ENCODE results near the gene ENOSF1. TPM values are rescaled to one million over a fixed set of nuclear protein-coding genes. Genes with fewer than 3 reads are reported as not detected.

Gene ENOSF1
- total RNA-seq, 4 donors from 2014 or later = 77.6 to 191 (median 132) TPM

DNA sequence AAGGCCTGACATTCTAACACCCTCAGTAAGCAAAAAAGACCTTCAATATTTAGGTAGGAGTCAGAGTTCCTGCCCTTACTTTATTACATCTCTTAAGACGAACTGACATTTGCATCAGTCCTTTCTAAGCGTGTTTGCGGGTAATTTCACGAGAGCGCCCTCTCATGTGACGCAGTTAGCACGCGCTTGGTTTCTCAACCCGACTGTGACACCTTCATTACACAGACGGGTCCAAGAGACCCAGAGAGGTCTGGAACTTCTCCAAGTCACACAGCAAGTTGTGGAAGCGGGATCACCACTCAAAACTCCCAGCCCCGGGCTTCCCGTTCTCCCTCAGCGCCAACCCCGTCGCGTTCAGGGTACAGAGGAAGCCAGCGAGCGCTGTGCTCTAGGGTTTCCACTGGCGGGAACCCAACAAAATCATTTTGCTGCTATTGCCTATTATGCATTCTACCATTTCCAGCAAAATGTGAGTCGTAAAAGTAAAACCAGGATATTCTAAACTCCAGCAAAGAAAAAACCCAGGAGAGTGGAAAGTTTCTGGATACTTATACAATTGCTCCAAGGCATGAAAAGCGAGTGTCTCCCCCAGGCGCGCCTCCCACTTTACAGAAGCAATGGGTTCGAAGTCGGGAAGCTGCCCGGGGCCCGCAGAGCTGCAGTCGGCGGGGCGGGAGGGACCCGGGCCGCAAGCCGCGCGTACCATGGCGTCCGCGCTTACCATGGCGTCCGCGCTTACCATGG is 601 bp downstream of the ENOSF1 start:
- Histone ChIP-seq H3K27me3 (no peaks in the 10 kb centered on the region), H3K9me3 (no peaks in the 10 kb centered on the region), H3K27ac (peak overlapping the region; percentile 64 to 83 (median 74)), H3K4me3 (peak overlapping the region; percentile 47 to 71 (median 53)), H3K4me1 (peaks cover 0 to 17% (median 0%) of the 10 kb centered on the region in 4 donors), H3K36me3 (no peaks in the 10 kb centered on the region)
- TF ChIP-seq, protein P1, sequence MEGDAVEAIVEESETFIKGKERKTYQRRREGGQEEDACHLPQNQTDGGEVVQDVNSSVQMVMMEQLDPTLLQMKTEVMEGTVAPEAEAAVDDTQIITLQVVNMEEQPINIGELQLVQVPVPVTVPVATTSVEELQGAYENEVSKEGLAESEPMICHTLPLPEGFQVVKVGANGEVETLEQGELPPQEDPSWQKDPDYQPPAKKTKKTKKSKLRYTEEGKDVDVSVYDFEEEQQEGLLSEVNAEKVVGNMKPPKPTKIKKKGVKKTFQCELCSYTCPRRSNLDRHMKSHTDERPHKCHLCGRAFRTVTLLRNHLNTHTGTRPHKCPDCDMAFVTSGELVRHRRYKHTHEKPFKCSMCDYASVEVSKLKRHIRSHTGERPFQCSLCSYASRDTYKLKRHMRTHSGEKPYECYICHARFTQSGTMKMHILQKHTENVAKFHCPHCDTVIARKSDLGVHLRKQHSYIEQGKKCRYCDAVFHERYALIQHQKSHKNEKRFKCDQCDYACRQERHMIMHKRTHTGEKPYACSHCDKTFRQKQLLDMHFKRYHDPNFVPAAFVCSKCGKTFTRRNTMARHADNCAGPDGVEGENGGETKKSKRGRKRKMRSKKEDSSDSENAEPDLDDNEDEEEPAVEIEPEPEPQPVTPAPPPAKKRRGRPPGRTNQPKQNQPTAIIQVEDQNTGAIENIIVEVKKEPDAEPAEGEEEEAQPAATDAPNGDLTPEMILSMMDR (IDR thresholded peaks at IDR 0.05) = no peak
- peak in 1 of 2 donors; percentile 5 for TF ChIP-seq POLR2A (IDR thresholded peaks at IDR 0.05)
- peak; percentile 50 to 91 (median 75) for DNase-seq

DNA sequence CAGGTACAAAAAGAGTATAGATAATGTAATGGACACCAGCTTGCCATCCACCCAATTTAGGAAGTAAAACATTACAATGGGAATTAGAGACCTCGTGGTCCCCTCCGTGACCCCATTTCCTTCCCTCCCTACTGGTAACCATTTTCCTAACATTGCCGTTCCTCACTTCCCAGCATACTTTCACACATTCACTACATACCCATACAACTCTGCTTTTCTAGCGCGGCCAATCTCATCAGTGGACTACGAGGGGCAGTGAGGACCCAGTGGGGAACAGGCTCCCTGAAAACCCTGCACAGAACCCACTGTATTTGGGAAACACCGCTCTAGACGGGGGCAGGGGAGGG is 1.1 kb downstream of the ENOSF1 start:
- H3K9me3 ChIP-seq = no peaks in the 10 kb centered on the region
- peak overlapping the region; percentile 64 to 83 (median 74) for H3K27ac ChIP-seq
- peaks cover 0 to 17% (median 0%) of the 10 kb centered on the region in 4 donors for H3K4me1 ChIP-seq
- H3K36me3 ChIP-seq = no peaks in the 10 kb centered on the region
- no peaks in the 10 kb centered on the region for H3K27me3 ChIP-seq
- no peak for TF ChIP-seq POLR2A (IDR thresholded peaks at IDR 0.05)
- TF ChIP-seq, protein P1 (IDR thresholded peaks at IDR 0.05) = no peak
- peak overlapping the region; percentile 47 to 71 (median 53) for H3K4me3 ChIP-seq
- DNase-seq = no peak

- peaks cover 0 to 5% (median 0%) of the 10 kb centered on the region in 3 donors for H3K36me3 ChIP-seq
- DNase-seq = no peak
- H3K27ac ChIP-seq = peak overlapping the region in 1 of 4 donors; percentile 83
- H3K4me3 ChIP-seq = peak overlapping the region; percentile 47 to 71 (median 53)
- H3K27me3 ChIP-seq = no peaks in the 10 kb centered on the region
- no peaks in the 10 kb centered on the region for H3K9me3 ChIP-seq
- H3K4me1 ChIP-seq = peaks cover 0 to 17% (median 0%) of the 10 kb centered on the region in 4 donors
- TF ChIP-seq POLR2A (IDR thresholded peaks at IDR 0.05) = no peak
- TF ChIP-seq, protein P1 (IDR thresholded peaks at IDR 0.05) = no peak
Observed at GRCh38 chr18:710418-711300, 1.8 kb downstream of the ENOSF1 start.

DNA sequence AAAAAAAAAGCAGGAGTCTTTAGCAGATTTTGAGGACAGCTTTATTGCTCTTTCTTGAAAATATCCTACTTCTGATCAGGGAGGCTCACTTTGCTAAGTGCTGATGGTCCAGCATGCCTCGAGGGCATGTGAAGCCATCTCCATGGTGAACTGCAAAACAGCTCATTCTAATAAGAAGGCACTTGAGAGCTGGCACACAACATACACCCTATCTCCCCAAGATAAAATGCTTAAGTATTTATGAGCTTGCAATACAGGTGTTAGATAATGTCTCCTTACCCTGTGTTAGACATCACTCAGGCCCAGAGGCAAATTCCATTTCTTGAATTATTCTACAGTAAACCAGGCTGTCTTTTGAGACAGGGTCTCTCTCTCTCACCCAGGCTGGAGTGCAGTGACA is 2.7 kb downstream of the ENOSF1 start:
- no peak for DNase-seq
- Histone ChIP-seq H3K36me3 (peaks cover 0 to 13% (median 0%) of the 10 kb centered on the region in 3 donors), H3K4me1 (peaks cover 0 to 17% (median 0%) of the 10 kb centered on the region in 4 donors), H3K4me3 (no peak overlapping the region), H3K27me3 (no peaks in the 10 kb centered on the region), H3K9me3 (no peaks in the 10 kb centered on the region), H3K27ac (no peak overlapping the region)
- no peak for TF ChIP-seq POLR2A (IDR thresholded peaks at IDR 0.05)
- TF ChIP-seq, protein P1 (IDR thresholded peaks at IDR 0.05) = no peak

GRCh38 chr18:708096-708495 is 4.3 kb downstream of the ENOSF1 start:
- Histone ChIP-seq H3K4me3 (no peak overlapping the region), H3K27me3 (no peaks in the 10 kb centered on the region), H3K9me3 (no peaks in the 10 kb centered on the region), H3K27ac (no peak overlapping the region), H3K36me3 (peaks cover 0 to 13% (median 0%) of the 10 kb centered on the region in 3 donors), H3K4me1 (peaks cover 0 to 17% (median 0%) of the 10 kb centered on the region in 4 donors)
- DNase-seq = no peak
- TF ChIP-seq, protein P1 (IDR thresholded peaks at IDR 0.05) = no peak
- no peak for TF ChIP-seq POLR2A (IDR thresholded peaks at IDR 0.05)

All from Peyer's patch (tissue), 4 donors.